ENCODE data around the gene FKBP11.
"Not testable (repeated sequence)": the region's sequence is repeated elsewhere in the genome, so short reads cannot be mapped to it uniquely, and the experiment has no call there.

Gene FKBP11

GRCh38 chr12:48910196-48910595, 15.1 kb downstream of the FKBP11 start:
- DNase-seq (ENCODE audit: low read depth in 2 of 2) = no peak

- DNase-seq (ENCODE audit: low read depth in 2 of 2) = not testable (repeated sequence)
These were observed 15.6 kb downstream of the FKBP11 start for GRCh38 chr12:48909698-48910097.

DNA sequence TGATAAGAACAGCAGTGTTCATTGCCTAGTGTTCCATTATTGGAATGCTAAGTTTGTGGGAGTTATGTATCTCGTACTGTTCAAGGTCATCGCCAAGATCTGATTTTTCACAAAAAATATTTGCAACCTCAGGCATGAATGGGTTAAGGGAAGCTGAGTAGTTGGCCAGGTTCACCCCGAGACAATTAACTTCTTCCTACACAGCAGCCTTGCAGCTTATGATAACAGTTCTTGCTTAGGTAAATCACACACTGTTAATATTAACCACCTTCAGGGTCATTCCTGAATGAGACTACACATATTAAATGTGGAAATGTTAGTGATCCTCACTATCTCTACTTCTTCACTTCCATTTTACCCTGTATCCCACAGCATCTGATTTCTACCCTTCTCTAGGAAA, 18.0 kb downstream of the FKBP11 start:
- DNase-seq (ENCODE audit: low read depth in 2 of 2) = no peak

DNA sequence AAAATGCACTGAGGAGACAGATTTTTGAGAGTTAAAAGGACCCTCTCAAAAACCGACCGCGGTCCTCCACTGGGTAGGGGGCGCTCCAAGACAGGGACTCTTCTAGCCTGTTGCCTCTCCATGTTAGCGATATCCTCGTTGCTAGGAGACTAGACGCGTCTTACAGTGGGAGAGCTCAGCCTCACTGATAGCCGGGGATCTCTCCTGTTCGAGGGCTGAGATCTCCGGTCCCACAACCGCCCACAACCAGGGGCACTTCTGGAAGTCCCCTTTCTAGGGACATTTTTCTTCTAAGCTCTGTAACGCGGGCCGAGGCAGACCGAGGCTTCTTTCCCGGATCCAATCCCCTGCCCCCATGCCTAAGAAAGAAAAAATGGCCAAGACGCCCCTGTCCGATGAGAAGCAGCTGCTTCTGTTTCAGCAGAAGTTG, 21.3 kb downstream of the FKBP11 start:
- DNase-seq (ENCODE audit: low read depth in 2 of 2) = peak; percentile 66 to 68

- DNase-seq (ENCODE audit: low read depth in 2 of 2) = no peak
These were observed 21.8 kb downstream of the FKBP11 start for GRCh38 chr12:48903363-48903981.

GRCh38 chr12:48901278-48901677, 24.0 kb downstream of the FKBP11 start:
- DNase-seq (ENCODE audit: low read depth in 2 of 2) = no peak

GRCh38 chr12:48899651-48900050, 25.6 kb downstream of the FKBP11 start:
- no peak for DNase-seq (ENCODE audit: low read depth in 2 of 2)

- DNase-seq (ENCODE audit: low read depth in 2 of 2) = no peak
These were observed 31.0 kb downstream of the FKBP11 start for GRCh38 chr12:48894271-48894670.

DNA sequence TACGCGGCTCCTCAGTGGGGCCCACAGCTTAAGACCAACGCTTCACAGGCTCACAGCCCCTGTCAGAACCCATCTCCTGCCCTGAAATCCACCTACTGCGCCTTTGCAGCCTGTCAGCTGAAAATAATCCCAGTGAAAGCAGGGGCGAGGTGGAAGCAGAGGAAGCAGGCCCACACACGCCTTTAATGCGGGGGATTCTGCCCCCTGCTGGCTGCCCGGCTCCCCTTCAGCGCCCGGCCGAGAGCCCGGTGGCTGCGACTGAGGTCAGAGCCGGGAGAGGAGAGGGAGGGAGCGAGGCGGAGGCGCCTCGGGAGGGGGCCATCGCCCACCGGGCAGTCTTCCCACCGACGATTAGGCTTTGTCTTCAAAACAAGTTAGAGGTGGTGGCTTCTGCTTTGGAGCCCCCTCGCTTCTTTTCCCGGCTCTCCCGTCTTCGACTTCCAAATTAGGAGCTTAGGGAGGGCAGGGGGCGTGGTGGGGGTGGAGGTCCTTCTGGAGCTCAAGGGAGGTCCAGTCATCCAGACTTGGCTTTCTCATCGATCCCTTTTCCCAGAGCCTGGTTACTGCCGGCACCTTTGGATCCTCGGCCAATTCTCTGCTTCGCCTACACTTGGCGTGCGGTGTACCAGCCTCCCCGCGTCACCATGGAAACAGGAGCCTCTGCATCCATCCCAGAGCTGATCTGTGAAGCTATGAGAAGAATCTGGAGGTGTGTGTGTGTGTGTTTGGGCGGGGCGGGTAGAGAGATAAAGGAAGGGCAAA, 34.5 kb downstream of the FKBP11 start:
- DNase-seq (ENCODE audit: low read depth in 2 of 2) = peak; percentile 56 to 58

- no peak for DNase-seq (ENCODE audit: low read depth in 2 of 2)
These were observed 35.6 kb downstream of the FKBP11 start for GRCh38 chr12:48889679-48890078.

GRCh38 chr12:48883305-48884161, 41.8 kb downstream of the FKBP11 start:
- no peak for DNase-seq (ENCODE audit: low read depth in 2 of 2)

- no peak for DNase-seq (ENCODE audit: low read depth in 2 of 2)
These were observed 42.4 kb downstream of the FKBP11 start for GRCh38 chr12:48882972-48883304.

GRCh38 chr12:48882315-48882687, 43.0 kb downstream of the FKBP11 start:
- DNase-seq (ENCODE audit: low read depth in 2 of 2) = no peak

DNA sequence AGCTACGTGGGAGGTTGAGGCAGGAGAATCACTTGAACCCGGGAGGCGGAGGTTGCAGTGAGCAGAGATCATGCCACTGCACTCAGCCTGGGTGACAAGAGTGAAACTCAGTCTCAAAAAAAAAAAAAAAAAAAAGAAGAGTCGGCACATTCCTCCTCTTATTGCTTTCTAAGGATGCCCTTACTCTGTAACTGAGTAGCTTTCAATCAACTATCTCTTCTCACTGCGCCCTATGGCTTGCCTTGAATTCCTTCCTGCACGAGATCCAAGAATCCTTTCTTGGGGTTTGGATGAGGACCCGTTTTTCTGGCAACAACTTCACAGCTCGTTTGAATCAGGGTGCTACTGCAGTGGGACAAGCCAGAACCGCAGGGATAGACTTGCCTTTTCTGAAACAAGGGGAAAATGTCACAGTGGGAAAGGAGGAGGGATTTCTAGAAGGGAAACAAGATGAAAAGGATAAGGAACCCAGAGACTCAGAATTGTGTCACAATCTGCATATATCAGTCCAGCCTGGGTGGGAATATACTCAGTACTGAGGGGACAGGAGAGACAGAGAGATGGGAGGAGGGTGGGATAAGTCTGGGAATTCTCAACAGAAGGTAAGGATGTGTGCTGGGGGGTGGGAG, 43.5 kb downstream of the FKBP11 start:
- DNase-seq (ENCODE audit: low read depth in 2 of 2) = no peak

DNA sequence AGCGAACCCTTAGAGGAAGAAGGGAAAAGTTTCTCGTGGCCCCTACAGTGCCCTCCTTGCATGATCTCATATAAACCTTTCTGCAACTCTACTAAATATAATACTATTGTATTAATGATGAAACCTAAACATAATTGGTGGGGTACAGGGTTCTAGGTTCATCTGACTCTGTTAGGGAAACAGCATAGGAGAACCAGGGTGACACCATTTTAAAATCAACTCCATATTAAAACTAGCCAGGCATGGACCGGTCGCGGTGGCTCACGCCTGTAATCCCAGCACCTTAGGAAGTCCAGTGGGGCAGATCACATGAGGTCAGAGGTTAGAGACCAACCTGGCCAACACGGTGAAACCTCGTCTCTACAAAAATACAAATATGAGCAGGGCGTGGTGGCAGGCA, 44.6 kb downstream of the FKBP11 start:
- DNase-seq (ENCODE audit: low read depth in 2 of 2) = no peak

- DNase-seq (ENCODE audit: low read depth in 2 of 2) = no peak
These were observed 46.7 kb downstream of the FKBP11 start for GRCh38 chr12:48878548-48878947.

- DNase-seq (ENCODE audit: low read depth in 2 of 2) = no peak
These were observed 49.3 kb downstream of the FKBP11 start for GRCh38 chr12:48875944-48876515.

- DNase-seq (ENCODE audit: low read depth in 2 of 2) = not testable (repeated sequence)
These were observed 51.8 kb downstream of the FKBP11 start for GRCh38 chr12:48873534-48873933.

- DNase-seq (ENCODE audit: low read depth in 2 of 2) = no peak
These were observed 52.2 kb downstream of the FKBP11 start for GRCh38 chr12:48873096-48873495.
